NCI-H748 (cell line): ENCODE measurements around the gene LSP1.
"Not testable (repeated sequence)": the region's sequence is repeated elsewhere in the genome, so short reads cannot be mapped to it uniquely, and the experiment has no call there.

ENCODE experiments used
- DNase-seq: peaks from one replicate; lab custom pipeline; 2025; ENCODE audit not compliant: unreplicated experiment; lab: John Stamatoyannopoulos, UW

LSP1 gene

GRCh38 chr11:1875093-1875850 is 22.4 kb downstream of the LSP1 start:
- no peak for DNase-seq

GRCh38 chr11:1875851-1876301 is 23.0 kb downstream of the LSP1 start:
- peak; percentile 24 for DNase-seq

- DNase-seq: no peak
These were observed 23.6 kb downstream of the LSP1 start for GRCh38 chr11:1876361-1877063.

GRCh38 chr11:1877211-1878136 is 24.6 kb downstream of the LSP1 start:
- DNase-seq: peak; percentile 39

GRCh38 chr11:1878137-1879031 is 25.5 kb downstream of the LSP1 start:
- no peak for DNase-seq

GRCh38 chr11:1879342-1879940 is 26.6 kb downstream of the LSP1 start:
- no peak for DNase-seq

- DNase-seq: no peak
These were observed 27.2 kb downstream of the LSP1 start for GRCh38 chr11:1879941-1880720.

- no peak for DNase-seq
These were observed 28.0 kb downstream of the LSP1 start for GRCh38 chr11:1880746-1881441.

- DNase-seq: no peak
These were observed 28.8 kb downstream of the LSP1 start for GRCh38 chr11:1881442-1882264.

GRCh38 chr11:1882265-1883238 is 29.7 kb downstream of the LSP1 start:
- peak; percentile 69 for DNase-seq

- no peak for DNase-seq
These were observed 30.7 kb downstream of the LSP1 start for GRCh38 chr11:1883346-1884302.

- DNase-seq: no peak
These were observed 31.4 kb downstream of the LSP1 start for GRCh38 chr11:1884303-1884700.

- DNase-seq: not testable (repeated sequence)
These were observed 33.7 kb downstream of the LSP1 start for GRCh38 chr11:1886551-1886950.

GRCh38 chr11:1887451-1888346 is 34.8 kb downstream of the LSP1 start:
- no peak for DNase-seq
